GM23338 (cell line): ENCODE measurements around the gene LPP. TPM values are rescaled to one million over a fixed set of nuclear protein-coding genes. Genes with fewer than 3 reads are reported as not detected.

Experiments
- ATAC-seq: fragments of 200-7000 bp; cut with Tn5 transposase; 3 replicates; pipeline ENCODE4 v1.9.1; 2020
- DNase-seq: peaks from one replicate; pipeline ENCODE4 v3.0.0-alpha.2; 2015; ENCODE audit warnings: low spot score
- H2AFZ ChIP-seq: fragments of 200-600 bp; sonication (generic); 2 replicates; pipeline ENCODE4 v1.8.0; 2016; ENCODE audit warnings: antibody characterized with exemption, mild to moderate bottlenecking, moderate library complexity
- H3F3A ChIP-seq: fragments of 200-600 bp; sonication (generic); replicated peaks from 2 replicates; pipeline ENCODE4 v1.8.0; 2017; ENCODE audit warnings: antibody characterized with exemption, mixed run types, low read depth
- H3K27ac ChIP-seq: fragments of 200-600 bp; sonication (generic); 2 replicates; pipeline ENCODE4 v1.6.1; 2016; ENCODE audit warnings: low read depth
- H3K27me3 ChIP-seq: fragments of 200-600 bp; sonication (generic); 2 replicates; pipeline ENCODE4 v1.8.0; 2016; ENCODE audit warnings: mild to moderate bottlenecking, mixed run types, moderate library complexity; ENCODE audit not compliant: insufficient read depth
- H3K36me3 ChIP-seq: fragments of 200-600 bp; sonication (generic); 2 replicates; pipeline ENCODE4 v1.8.0; 2016; ENCODE audit warnings: mild to moderate bottlenecking; ENCODE audit not compliant: insufficient read depth
- H3K4me1 ChIP-seq: fragments of 200-600 bp; sonication (generic); 2 replicates; pipeline ENCODE4 v1.8.0; 2016; ENCODE audit warnings: mild to moderate bottlenecking, moderate library complexity; ENCODE audit not compliant: insufficient read depth
- H3K4me2 ChIP-seq: fragments of 200-600 bp; sonication (generic); 2 replicates; pipeline ENCODE4 v1.7.1; 2017; ENCODE audit warnings: mixed run types
- H3K4me3 ChIP-seq: fragments of 200-600 bp; sonication (generic); 2 replicates; pipeline ENCODE4 v1.6.1; 2016; ENCODE audit warnings: mixed run types
- H3K79me2 ChIP-seq: fragments of 200-600 bp; sonication (generic); replicated peaks from 2 replicates; pipeline ENCODE4 v1.8.0; 2017; ENCODE audit warnings: mild to moderate bottlenecking; ENCODE audit not compliant: insufficient read depth
- H3K9me2 ChIP-seq: fragments of 200-600 bp; sonication (generic); 2 replicates; pipeline ENCODE4 v1.8.0; 2017; ENCODE audit not compliant: insufficient read depth
- H4K20me1 ChIP-seq: fragments of 200-600 bp; sonication (generic); replicated peaks from 2 replicates; pipeline ENCODE4 v1.8.0; 2017; ENCODE audit warnings: mild to moderate bottlenecking; ENCODE audit not compliant: insufficient read depth
- H3K27ac Mint-ChIP-seq: 2 replicates; pipeline ENCODE4 v1.8.0; 2020; ENCODE audit warnings: inconsistent platforms, mild to moderate bottlenecking, moderate library complexity, mixed read lengths
- H3K27me3 Mint-ChIP-seq: 3 replicates; pipeline ENCODE4 v1.8.0; 2022; ENCODE audit warnings: low read depth, mild to moderate bottlenecking, moderate library complexity, mixed read lengths, inconsistent platforms; ENCODE audit not compliant: insufficient read depth, poor library complexity
- H3K36me3 Mint-ChIP-seq: 3 replicates; pipeline ENCODE4 v1.8.0; 2021; ENCODE audit warnings: low read depth, mild to moderate bottlenecking, inconsistent platforms, moderate library complexity, mixed read lengths
- H3K4me1 Mint-ChIP-seq: 3 replicates; pipeline ENCODE4 v1.8.0; 2020; ENCODE audit warnings: mild to moderate bottlenecking, inconsistent platforms, mixed read lengths
- H3K4me3 Mint-ChIP-seq: 3 replicates; pipeline ENCODE4 v1.8.0; 2021; ENCODE audit warnings: moderate library complexity, mild to moderate bottlenecking, inconsistent platforms, mixed read lengths
- H3K9me3 Mint-ChIP-seq: 3 replicates; pipeline ENCODE4 v1.8.0; 2020; ENCODE audit warnings: moderate library complexity, mild to moderate bottlenecking, inconsistent platforms, mixed read lengths
- CREB1 ChIP-seq: fragments of 250-450 bp; sonication (Bioruptor Pico); IDR thresholded peaks from 2 replicates; pipeline ENCODE4 v1.5.0; 2020; ENCODE audit warnings: low read depth, mild to moderate bottlenecking, moderate library complexity
- CTCF ChIP-seq, 2 experiments: fragments of 200-600 bp in 1 of 2; sonication (generic) in 1 of 2; conservative IDR thresholded peaks; 2 replicates each; pipeline versions ENCODE4 v1.5.1 to v1.6.1; 2016 to 2017; ENCODE audit warnings: antibody characterized with exemption in 2 of 2, low read depth in 2 of 2, mild to moderate bottlenecking in 2 of 2, moderate library complexity in 1 of 2
- EZH2 ChIP-seq: fragments of 200-600 bp; sonication (generic); IDR thresholded peaks from one replicate; pipeline ENCODE4 v1.8.0; 2017; ENCODE audit warnings: antibody characterized with exemption, mild to moderate bottlenecking, low read depth; ENCODE audit not compliant: unreplicated experiment
- JUNB ChIP-seq: IDR thresholded peaks from one replicate; pipeline ENCODE4 v1.6.1; 2016; ENCODE audit warnings: antibody characterized with exemption; ENCODE audit not compliant: unreplicated experiment
- NANOG ChIP-seq: IDR thresholded peaks from 2 replicates; pipeline ENCODE4 v1.6.1; 2016; ENCODE audit warnings: antibody characterized with exemption, borderline replicate concordance
- POLR2AphosphoS5 ChIP-seq: IDR thresholded peaks from 2 replicates; pipeline ENCODE4 v1.6.1; 2016; ENCODE audit warnings: antibody characterized with exemption, low read depth
- REST ChIP-seq: IDR thresholded peaks from one replicate; pipeline ENCODE4 v1.6.1; 2018; ENCODE audit warnings: antibody characterized with exemption; ENCODE audit not compliant: unreplicated experiment
- STAT1 ChIP-seq: IDR thresholded peaks from one replicate; pipeline ENCODE4 v1.6.1; 2016; ENCODE audit warnings: antibody characterized with exemption; ENCODE audit not compliant: unreplicated experiment
- ZNF114 ChIP-seq: fragments of 250-450 bp; sonication (Bioruptor Pico); IDR thresholded peaks from 2 replicates; pipeline ENCODE4 v1.5.0; 2020; ENCODE audit warnings: mild to moderate bottlenecking, moderate library complexity
- ZNF331 ChIP-seq: fragments of 250-450 bp; sonication (Bioruptor Pico); IDR thresholded peaks from 2 replicates; pipeline ENCODE4 v1.5.0; 2020; ENCODE audit warnings: low read depth, mild to moderate bottlenecking, moderate library complexity
- ZNF462 ChIP-seq: fragments of 250-450 bp; sonication (Bioruptor Pico); IDR thresholded peaks from 2 replicates; pipeline ENCODE4 v1.5.0; 2020; ENCODE audit warnings: mild to moderate bottlenecking, moderate library complexity
- polyA plus RNA-seq: library from polyadenylated mRNA; unstranded; fragments of >200 nt; fragmentation: Nextera tagmentation; extraction: Ambion mirVana; gene quantifications from 2 replicates; pipeline ENCODE4 v1.2.1, GENCODE V29; 2016
- total RNA-seq: library from RNA; depleted of rRNA; stranded (reverse); fragments of >200 nt; shearing (Covaris generic); gene quantifications from 2 replicates; pipeline ENCODE4 v1.2.3, GENCODE V29; 2014

The LPP gene
- total and polyA plus RNA-seq, 2 experiments from 2014 or later: 23.0 to 35.2 TPM

DNA sequence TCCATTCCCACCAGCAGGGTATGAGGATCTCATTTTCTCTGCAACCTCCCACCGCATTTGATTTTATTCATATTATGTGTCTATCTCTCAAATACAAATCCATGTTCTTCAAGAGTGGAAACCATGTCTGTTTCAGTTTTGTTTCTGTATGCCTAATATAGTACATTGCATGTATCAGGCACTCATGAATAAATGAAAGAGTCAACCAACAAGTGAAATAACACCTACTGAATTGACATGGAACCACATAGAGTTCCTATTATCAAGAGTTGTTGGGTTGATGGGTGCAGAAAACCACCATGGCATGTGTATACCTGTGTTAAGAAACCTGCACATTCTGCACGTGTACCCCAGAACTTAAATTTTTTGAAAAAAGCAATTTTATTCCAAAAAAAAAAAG, 466.8 kb downstream of the LPP start:
- Histone ChIP-seq H3K27ac (no peak overlapping the region), H3K27me3 (no peaks in the 10 kb centered on the region), H2AFZ (no peak overlapping the region), H3K36me3 (no peaks in the 10 kb centered on the region), H3K4me3 (no peak overlapping the region), H3K4me1 (no peaks in the 10 kb centered on the region), H3K9me2 (no peaks in the 10 kb centered on the region), H3F3A (no peaks in the 10 kb centered on the region), H3K4me2 (no peak overlapping the region), H3K79me2 (no peaks in the 10 kb centered on the region), H4K20me1 (no peaks in the 10 kb centered on the region)
- Mint-ChIP-seq H3K4me1 (no peaks in the 10 kb centered on the region), H3K36me3 (no peaks in the 10 kb centered on the region), H3K27me3 (no peaks in the 10 kb centered on the region), H3K27ac (no peak overlapping the region), H3K9me3 (no peaks in the 10 kb centered on the region), H3K4me3 (no peak overlapping the region)
- no peak for TF ChIP-seq STAT1
- no peak for TF ChIP-seq ZNF331 (CRISPR knock-in tag)
- TF ChIP-seq NANOG: no peak
- no peak for TF ChIP-seq CTCF (conservative IDR thresholded peaks at IDR 0.05; ENCODE audit: low read depth in 2 of 2)
- TF ChIP-seq JUNB: no peak
- TF ChIP-seq REST: no peak
- no peak for TF ChIP-seq ZNF462 (CRISPR knock-in tag)
- TF ChIP-seq CREB1 (CRISPR knock-in tag): no peak
- TF ChIP-seq ZNF114: no peak
- no peak for TF ChIP-seq EZH2
- no peak for TF ChIP-seq POLR2AphosphoS5
- DNase-seq (no peak), ATAC-seq (no peak)
